Activated T-helper 2 cell treated with anti-CD3 and anti-CD28 coated beads, Interferon-gamma antibody, Interleukin-2, Interleukin-4, amounts not matched to agents 10 μg/mL and 5 μg/mL and 100 μg/mL, durations not matched to agents 14 hours and 24 hours and 36 hours (primary cell): ENCODE data around the gene COL13A1. TPM values are rescaled to one million over a fixed set of nuclear protein-coding genes. Genes with fewer than 3 reads are reported as not detected.

Experiments
- DNase-seq: peaks from one replicate; pipeline ENCODE4 v3.0.0; 2021; ENCODE audit warnings: low spot score
- H3K27ac Mint-ChIP-seq: one replicate; pipeline ENCODE4 v1.8.0; 2021; ENCODE audit warnings: mixed read lengths
- H3K27me3 Mint-ChIP-seq: one replicate; pipeline ENCODE4 v1.8.0; 2021; ENCODE audit warnings: low read depth, mixed read lengths
- H3K36me3 Mint-ChIP-seq: one replicate; pipeline ENCODE4 v1.8.0; 2021; ENCODE audit warnings: low read depth, mixed read lengths
- H3K4me1 Mint-ChIP-seq: one replicate; pipeline ENCODE4 v1.8.0; 2021; ENCODE audit warnings: low read depth, mixed read lengths
- H3K4me3 Mint-ChIP-seq: one replicate; pipeline ENCODE4 v1.8.0; 2021; ENCODE audit warnings: low read depth, mild to moderate bottlenecking, moderate library complexity, mixed read lengths
- H3K9me3 Mint-ChIP-seq: one replicate; pipeline ENCODE4 v1.8.0; 2021; ENCODE audit warnings: mixed read lengths
- intact Hi-C: fragments of 100-400 bp; cut with micrococcal nuclease; formaldehyde crosslinking; loops from one replicate; pipeline ENCODE4 v1.15.1; 2023
- total RNA-seq: library from RNA; stranded (reverse); gene quantifications from 2 replicates; pipeline ENCODE4 v1.2.3, GENCODE V29; 2022

Gene COL13A1
- total RNA-seq, 1 donor from 2014 or later = not detected

GRCh38 chr10:69858201-69858600 is 56.5 kb downstream of the COL13A1 start:
- no peak overlapping the region for H3K4me3 Mint-ChIP-seq
- intact Hi-C loops = no loop called here
- DNase-seq = no peak

GRCh38 chr10:69860271-69860670 is 58.6 kb downstream of the COL13A1 start:
- Mint-ChIP-seq H3K27ac (no peak overlapping the region), H3K4me1 (peaks cover 6% of the 10 kb centered on the region), H3K9me3 (no peaks in the 10 kb centered on the region), H3K36me3 (no peaks in the 10 kb centered on the region), H3K4me3 (no peak overlapping the region), H3K27me3 (peaks cover 1% of the 10 kb centered on the region)
- no peak for DNase-seq
- intact Hi-C loops = no loop called here

More at GRCh38 chr10:69858201-69858600, 56.5 kb downstream of the COL13A1 start:
- no peaks in the 10 kb centered on the region for H3K36me3 Mint-ChIP-seq
- no peak overlapping the region for H3K27ac Mint-ChIP-seq
- no peaks in the 10 kb centered on the region for H3K9me3 Mint-ChIP-seq
- no peaks in the 10 kb centered on the region for H3K27me3 Mint-ChIP-seq
- H3K4me1 Mint-ChIP-seq = peaks cover 6% of the 10 kb centered on the region

GRCh38 chr10:69861251-69862240 is 59.8 kb downstream of the COL13A1 start:
- peaks cover 6% of the 10 kb centered on the region for H3K4me1 Mint-ChIP-seq
- H3K36me3 Mint-ChIP-seq = no peaks in the 10 kb centered on the region
- no peak overlapping the region for H3K4me3 Mint-ChIP-seq
- H3K27me3 Mint-ChIP-seq = peaks cover 4% of the 10 kb centered on the region
- H3K27ac Mint-ChIP-seq = no peak overlapping the region
- intact Hi-C loops = no loop called here
- no peaks in the 10 kb centered on the region for H3K9me3 Mint-ChIP-seq
- no peak for DNase-seq

GRCh38 chr10:69862882-69863530 is 61.3 kb downstream of the COL13A1 start:
- no peaks in the 10 kb centered on the region for H3K36me3 Mint-ChIP-seq
- no peak overlapping the region for H3K27ac Mint-ChIP-seq
- H3K9me3 Mint-ChIP-seq = no peaks in the 10 kb centered on the region
- DNase-seq = no peak
- H3K27me3 Mint-ChIP-seq = peaks cover 4% of the 10 kb centered on the region
- H3K4me3 Mint-ChIP-seq = no peak overlapping the region
- H3K4me1 Mint-ChIP-seq = peaks cover 6% of the 10 kb centered on the region
- intact Hi-C loops = no loop called here

- H3K27ac Mint-ChIP-seq = no peak overlapping the region
- peaks cover 6% of the 10 kb centered on the region for H3K4me1 Mint-ChIP-seq
- DNase-seq = no peak
Observed at GRCh38 chr10:69863580-69863979, 61.9 kb downstream of the COL13A1 start.

GRCh38 chr10:69864321-69864720 is 62.6 kb downstream of the COL13A1 start:
- Mint-ChIP-seq H3K27me3 (peaks cover 4% of the 10 kb centered on the region), H3K27ac (no peak overlapping the region), H3K9me3 (no peaks in the 10 kb centered on the region), H3K4me3 (no peak overlapping the region), H3K36me3 (no peaks in the 10 kb centered on the region), H3K4me1 (peaks cover 6% of the 10 kb centered on the region)
- intact Hi-C loops = no loop called here
- DNase-seq = no peak

More at GRCh38 chr10:69863580-69863979, 61.9 kb downstream of the COL13A1 start:
- H3K27me3 Mint-ChIP-seq = peaks cover 4% of the 10 kb centered on the region
- intact Hi-C loops = no loop called here
- no peaks in the 10 kb centered on the region for H3K36me3 Mint-ChIP-seq
- H3K9me3 Mint-ChIP-seq = no peaks in the 10 kb centered on the region
- H3K4me3 Mint-ChIP-seq = no peak overlapping the region

GRCh38 chr10:69865450-69865849 is 63.7 kb downstream of the COL13A1 start:
- Mint-ChIP-seq H3K9me3 (no peaks in the 10 kb centered on the region), H3K36me3 (no peaks in the 10 kb centered on the region), H3K4me3 (no peak overlapping the region), H3K4me1 (peaks cover 5% of the 10 kb centered on the region), H3K27me3 (peaks cover 4% of the 10 kb centered on the region), H3K27ac (no peak overlapping the region)
- intact Hi-C loops = no loop called here
- no peak for DNase-seq

GRCh38 chr10:69866246-69866687 is 64.6 kb downstream of the COL13A1 start:
- Mint-ChIP-seq H3K9me3 (no peaks in the 10 kb centered on the region), H3K4me1 (peaks cover 4% of the 10 kb centered on the region), H3K36me3 (no peaks in the 10 kb centered on the region), H3K27me3 (peaks cover 7% of the 10 kb centered on the region), H3K4me3 (no peak overlapping the region), H3K27ac (no peak overlapping the region)
- no peak for DNase-seq
- intact Hi-C loops = no loop called here

- Mint-ChIP-seq H3K36me3 (no peaks in the 10 kb centered on the region), H3K4me3 (no peak overlapping the region), H3K4me1 (no peaks in the 10 kb centered on the region), H3K27ac (no peak overlapping the region), H3K9me3 (no peaks in the 10 kb centered on the region), H3K27me3 (peaks cover 7% of the 10 kb centered on the region)
- no peak for DNase-seq
- intact Hi-C loops = no loop called here
Observed at GRCh38 chr10:69866688-69867461, 65.2 kb downstream of the COL13A1 start.

GRCh38 chr10:69867699-69868558 is 66.2 kb downstream of the COL13A1 start:
- no peaks in the 10 kb centered on the region for H3K36me3 Mint-ChIP-seq
- no peak overlapping the region for H3K27ac Mint-ChIP-seq
- no peaks in the 10 kb centered on the region for H3K9me3 Mint-ChIP-seq
- H3K4me3 Mint-ChIP-seq = no peak overlapping the region
- intact Hi-C loops = no loop called here
- H3K4me1 Mint-ChIP-seq = no peaks in the 10 kb centered on the region
- peaks cover 7% of the 10 kb centered on the region for H3K27me3 Mint-ChIP-seq
- no peak for DNase-seq

GRCh38 chr10:69868821-69869220 is 67.1 kb downstream of the COL13A1 start:
- Mint-ChIP-seq H3K27me3 (peaks cover 7% of the 10 kb centered on the region), H3K36me3 (no peaks in the 10 kb centered on the region), H3K4me1 (no peaks in the 10 kb centered on the region), H3K27ac (no peak overlapping the region), H3K9me3 (no peaks in the 10 kb centered on the region), H3K4me3 (no peak overlapping the region)
- no peak for DNase-seq
- intact Hi-C loops = no loop called here
